Tibial artery (tissue), 4 donors: ENCODE measurements around the gene FAM184B.

Source experiments
- DNase-seq, 2 donors: peaks; one replicate each; pipeline ENCODE4 v3.0.0-alpha.2; 2019
- H3K27ac ChIP-seq, 2 donors: fragments of 200-600 bp; sonication (generic) in 1 of 2; 1 replicate in 1 of 2; 2 replicates in 1 of 2; pipeline ENCODE4 v1.5.1; 2018 to 2019; ENCODE audit warnings: mild to moderate bottlenecking in 1 of 2
- H3K27me3 ChIP-seq, 2 donors: fragments of 200-600 bp; sonication (generic) in 1 of 2; one replicate each; pipeline versions ENCODE4 v1.5.1 to v1.6.0; 2016 to 2019
- H3K36me3 ChIP-seq, 3 donors: fragments of 200-600 bp; sonication (generic) in 2 of 3; one replicate each; pipeline ENCODE4 v1.5.1; 2016 to 2019; ENCODE audit warnings: mild to moderate bottlenecking in 2 of 3
- H3K4me1 ChIP-seq, 4 donors: fragments of 200-600 bp; sonication (generic) in 2 of 4; 1 replicate in 3 of 4; 2 replicates in 1 of 4; pipeline ENCODE4 v1.5.1; 2016 to 2019
- H3K4me3 ChIP-seq, 2 donors: fragments of 200-600 bp; sonication (generic) in 1 of 2; 1 replicate in 1 of 2; 2 replicates in 1 of 2; pipeline ENCODE4 v1.5.1; 2018 to 2019; ENCODE audit warnings: mild to moderate bottlenecking in 2 of 2
- H3K9me3 ChIP-seq, 3 donors: fragments of 200-600 bp; sonication (generic) in 1 of 3; one replicate each; pipeline ENCODE4 v1.5.1; 2016 to 2019
- intact Hi-C: fragments of 100-400 bp; cut with DNase I; formaldehyde crosslinking; loops from one replicate; pipeline ENCODE4 v1.15.0; 2023; ENCODE audit warnings: low total_unique reads
- TF ChIP-seq, protein P1 (sequence below), 2 experiments: fragments of 200-600 bp in 1 of 2; fragments of 450-650 bp in 1 of 2; IDR thresholded peaks; one replicate each; pipeline ENCODE4 v1.5.1; 2017 to 2019; ENCODE audit warnings: antibody characterized with exemption in 2 of 2, mild to moderate bottlenecking in 1 of 2, moderate library complexity in 1 of 2

FAM184B gene

DNA sequence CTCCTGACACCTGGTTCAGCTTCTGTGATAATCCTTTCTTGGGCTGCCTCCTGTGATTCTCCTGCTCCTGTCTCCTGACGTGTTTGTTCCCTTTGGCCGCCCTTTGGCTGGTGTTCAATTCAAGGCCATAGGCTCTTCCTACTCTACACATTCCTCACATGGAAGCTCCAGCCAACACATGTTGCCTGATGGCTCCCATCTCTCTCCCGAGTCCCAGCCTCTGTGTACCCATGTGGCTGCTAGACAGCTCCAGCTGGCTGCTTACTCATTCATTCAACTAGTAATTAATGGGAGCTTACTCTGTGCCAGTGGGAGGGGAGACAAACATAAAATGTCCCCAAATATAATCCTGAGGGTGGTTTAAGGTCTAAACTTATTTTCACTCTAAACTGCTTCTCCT, 176.2 kb downstream of the FAM184B start:
- Histone ChIP-seq H3K9me3 (no peaks in the 10 kb centered on the region), H3K4me1 (no peaks in the 10 kb centered on the region), H3K27ac (no peak overlapping the region), H3K36me3 (peaks cover 31 to 74% (median 55%) of the 10 kb centered on the region in 3 donors), H3K4me3 (no peak overlapping the region), H3K27me3 (no peaks in the 10 kb centered on the region)
- TF ChIP-seq, protein P1, sequence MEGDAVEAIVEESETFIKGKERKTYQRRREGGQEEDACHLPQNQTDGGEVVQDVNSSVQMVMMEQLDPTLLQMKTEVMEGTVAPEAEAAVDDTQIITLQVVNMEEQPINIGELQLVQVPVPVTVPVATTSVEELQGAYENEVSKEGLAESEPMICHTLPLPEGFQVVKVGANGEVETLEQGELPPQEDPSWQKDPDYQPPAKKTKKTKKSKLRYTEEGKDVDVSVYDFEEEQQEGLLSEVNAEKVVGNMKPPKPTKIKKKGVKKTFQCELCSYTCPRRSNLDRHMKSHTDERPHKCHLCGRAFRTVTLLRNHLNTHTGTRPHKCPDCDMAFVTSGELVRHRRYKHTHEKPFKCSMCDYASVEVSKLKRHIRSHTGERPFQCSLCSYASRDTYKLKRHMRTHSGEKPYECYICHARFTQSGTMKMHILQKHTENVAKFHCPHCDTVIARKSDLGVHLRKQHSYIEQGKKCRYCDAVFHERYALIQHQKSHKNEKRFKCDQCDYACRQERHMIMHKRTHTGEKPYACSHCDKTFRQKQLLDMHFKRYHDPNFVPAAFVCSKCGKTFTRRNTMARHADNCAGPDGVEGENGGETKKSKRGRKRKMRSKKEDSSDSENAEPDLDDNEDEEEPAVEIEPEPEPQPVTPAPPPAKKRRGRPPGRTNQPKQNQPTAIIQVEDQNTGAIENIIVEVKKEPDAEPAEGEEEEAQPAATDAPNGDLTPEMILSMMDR (IDR thresholded peaks at IDR 0.05) = no peak
- DNase-seq = no peak
- intact Hi-C loops = no loop called here

DNA sequence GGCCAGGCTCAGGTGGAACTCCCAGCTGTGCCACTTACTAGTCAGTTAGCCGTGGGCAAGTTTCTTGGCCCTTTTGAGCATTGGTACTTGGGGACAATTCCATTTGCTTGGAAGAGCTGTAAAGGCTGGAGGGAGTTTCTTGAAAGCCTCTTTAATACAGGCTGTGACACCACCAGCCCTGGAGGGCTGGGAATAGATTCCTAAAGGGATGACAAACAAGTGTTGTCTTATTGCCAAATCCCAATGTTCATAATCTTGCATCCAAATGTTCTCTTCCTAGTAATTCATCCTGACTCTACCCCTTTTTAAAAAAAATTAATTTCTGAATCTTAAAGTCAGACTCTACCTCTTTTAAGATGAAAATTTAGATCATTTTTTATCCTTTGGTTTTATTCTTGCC, 181.6 kb downstream of the FAM184B start:
- TF ChIP-seq, protein P1 (IDR thresholded peaks at IDR 0.05) = no peak
- intact Hi-C loops = no loop called here
- Histone ChIP-seq H3K36me3 (peaks cover 44 to 87% (median 68%) of the 10 kb centered on the region in 3 donors), H3K4me1 (no peaks in the 10 kb centered on the region), H3K9me3 (no peaks in the 10 kb centered on the region), H3K27me3 (no peaks in the 10 kb centered on the region), H3K27ac (no peak overlapping the region), H3K4me3 (no peak overlapping the region)
- DNase-seq = no peak

DNA sequence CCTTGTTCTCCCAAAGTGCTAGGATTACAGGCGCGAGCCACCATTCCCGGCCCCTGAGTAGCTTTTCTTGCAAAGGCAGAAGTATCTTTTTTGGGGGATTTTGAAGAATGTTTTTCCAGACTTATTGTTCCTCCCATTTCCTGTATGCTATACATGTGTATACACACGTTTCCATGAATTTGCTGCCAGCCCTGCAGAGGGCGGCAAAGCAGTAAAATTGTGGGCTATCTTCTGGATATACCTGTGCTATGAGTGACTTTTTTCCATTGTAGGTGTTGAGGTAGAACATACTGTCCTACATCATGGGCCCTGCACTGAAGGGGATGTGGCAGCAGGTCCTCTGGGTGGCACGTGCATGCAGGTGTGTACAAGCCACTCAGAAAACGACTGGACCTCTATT, 183.9 kb downstream of the FAM184B start:
- no peak for DNase-seq
- no peaks in the 10 kb centered on the region for H3K4me1 ChIP-seq
- intact Hi-C loops = no loop called here
- H3K36me3 ChIP-seq = peaks cover 50 to 88% (median 80%) of the 10 kb centered on the region in 3 donors
- H3K9me3 ChIP-seq = no peaks in the 10 kb centered on the region
- no peak overlapping the region for H3K27ac ChIP-seq
- TF ChIP-seq, protein P1 (IDR thresholded peaks at IDR 0.05) = no peak
- H3K27me3 ChIP-seq = no peaks in the 10 kb centered on the region
- no peak overlapping the region for H3K4me3 ChIP-seq

DNA sequence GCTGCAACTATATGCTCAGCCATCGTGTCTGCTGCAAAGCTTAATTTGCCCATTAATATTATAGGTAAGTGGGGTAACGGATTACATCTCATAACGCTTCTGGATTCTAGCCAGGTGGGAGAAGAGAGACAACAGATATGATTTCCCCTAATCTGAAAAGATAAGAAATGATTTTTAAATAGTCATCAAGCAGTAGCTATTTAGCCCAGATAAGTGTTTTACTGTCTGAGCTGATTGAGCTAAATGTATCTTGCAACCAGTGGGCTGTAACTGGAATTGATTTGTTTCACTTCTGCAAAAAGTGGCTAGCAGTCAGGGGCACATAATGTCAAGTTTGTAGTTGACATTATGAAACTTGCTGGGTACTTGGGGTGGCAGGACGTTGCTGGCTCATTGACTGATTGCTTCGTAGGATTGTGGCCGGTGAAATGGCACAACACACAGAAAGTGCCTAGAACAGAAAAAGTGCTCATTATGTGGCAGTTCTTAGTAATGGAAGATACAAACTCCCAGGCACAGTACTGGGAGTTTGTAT, 185.9 kb downstream of the FAM184B start:
- no peaks in the 10 kb centered on the region for H3K9me3 ChIP-seq
- TF ChIP-seq, protein P1 (IDR thresholded peaks at IDR 0.05) = no peak
- H3K4me3 ChIP-seq = no peak overlapping the region
- peak in 1 of 2 donors; percentile 27 for DNase-seq
- intact Hi-C loops = no loop called here
- H3K4me1 ChIP-seq = no peaks in the 10 kb centered on the region
- peaks cover 58 to 90% (median 75%) of the 10 kb centered on the region in 3 donors for H3K36me3 ChIP-seq
- H3K27ac ChIP-seq = no peak overlapping the region
- no peaks in the 10 kb centered on the region for H3K27me3 ChIP-seq

DNA sequence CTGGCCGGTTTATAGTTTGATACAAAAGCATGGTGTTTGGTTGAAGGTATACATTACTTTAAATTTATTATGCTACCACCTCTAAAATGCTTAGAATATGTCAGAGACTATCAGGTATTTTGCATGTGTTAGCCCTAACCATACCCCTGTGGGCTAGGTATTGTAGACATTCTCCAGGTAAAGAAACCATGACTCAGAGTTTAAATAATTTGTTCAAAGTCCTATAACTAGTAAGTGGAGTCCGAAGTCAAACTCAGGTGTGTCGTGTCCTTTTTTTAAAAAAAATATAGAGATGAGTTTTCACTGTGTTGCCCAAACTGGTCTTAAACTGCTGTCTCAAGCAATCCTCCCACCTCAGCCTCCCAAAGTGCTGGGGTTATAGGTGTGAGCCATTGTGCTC, 192.1 kb downstream of the FAM184B start:
- intact Hi-C loops = no loop called here
- TF ChIP-seq, protein P1 (IDR thresholded peaks at IDR 0.05) = no peak
- no peaks in the 10 kb centered on the region for H3K4me1 ChIP-seq
- no peak overlapping the region for H3K27ac ChIP-seq
- H3K27me3 ChIP-seq = no peaks in the 10 kb centered on the region
- no peak overlapping the region for H3K4me3 ChIP-seq
- H3K36me3 ChIP-seq = peaks cover 59 to 90% (median 77%) of the 10 kb centered on the region in 3 donors
- DNase-seq = no peak
- no peaks in the 10 kb centered on the region for H3K9me3 ChIP-seq
